ENCODE data around the gene GSG1. TPM values are rescaled to one million over a fixed set of nuclear protein-coding genes. Genes with fewer than 3 reads are reported as not detected.

The GSG1 gene
- total RNA-seq, 1 donor from 2014 or later = not detected

GRCh38 chr12:13148485-13148847, 45.0 kb upstream of the GSG1 start:
- DNase-seq (ENCODE audit: low spot score) = no peak
- Mint-ChIP-seq H3K27ac (ENCODE audit: unreplicated experiment) (no peak overlapping the region), H3K4me1 (ENCODE audit: low read depth) (peaks cover 20% of the 10 kb centered on the region), H3K9me3 (ENCODE audit: low read depth) (peaks cover 5% of the 10 kb centered on the region), H3K4me3 (ENCODE audit: unreplicated experiment) (no peak overlapping the region), H3K36me3 (ENCODE audit: low read depth) (no peaks in the 10 kb centered on the region), H3K27me3 (ENCODE audit: low read depth) (no peaks in the 10 kb centered on the region)
- TF ChIP-seq CTCF (IDR thresholded peaks at IDR 0.05) = no peak

- Mint-ChIP-seq H3K4me1 (ENCODE audit: low read depth) (peaks cover 20% of the 10 kb centered on the region), H3K27me3 (ENCODE audit: low read depth) (no peaks in the 10 kb centered on the region), H3K4me3 (ENCODE audit: unreplicated experiment) (no peak overlapping the region), H3K36me3 (ENCODE audit: low read depth) (no peaks in the 10 kb centered on the region), H3K27ac (ENCODE audit: unreplicated experiment) (no peak overlapping the region), H3K9me3 (ENCODE audit: low read depth) (peaks cover 5% of the 10 kb centered on the region)
- no peak for DNase-seq (ENCODE audit: low spot score)
- TF ChIP-seq CTCF (IDR thresholded peaks at IDR 0.05) = no peak
Observed at GRCh38 chr12:13147688-13148484, 44.4 kb upstream of the GSG1 start.

- no peak for TF ChIP-seq CTCF (IDR thresholded peaks at IDR 0.05)
- H3K27ac Mint-ChIP-seq (ENCODE audit: unreplicated experiment) = no peak overlapping the region
- H3K4me1 Mint-ChIP-seq (ENCODE audit: low read depth) = peaks cover 20% of the 10 kb centered on the region
- H3K4me3 Mint-ChIP-seq (ENCODE audit: unreplicated experiment) = no peak overlapping the region
- no peaks in the 10 kb centered on the region for H3K27me3 Mint-ChIP-seq (ENCODE audit: low read depth)
- H3K9me3 Mint-ChIP-seq (ENCODE audit: low read depth) = peaks cover 3% of the 10 kb centered on the region
- H3K36me3 Mint-ChIP-seq (ENCODE audit: low read depth) = no peaks in the 10 kb centered on the region
- DNase-seq (ENCODE audit: low spot score) = no peak
Observed at GRCh38 chr12:13146336-13146938, 43.0 kb upstream of the GSG1 start.

GRCh38 chr12:13144266-13144828, 40.9 kb upstream of the GSG1 start:
- no peaks in the 10 kb centered on the region for H3K36me3 Mint-ChIP-seq (ENCODE audit: low read depth)
- H3K4me1 Mint-ChIP-seq (ENCODE audit: low read depth) = peaks cover 20% of the 10 kb centered on the region
- H3K27ac Mint-ChIP-seq (ENCODE audit: unreplicated experiment) = no peak overlapping the region

More at GRCh38 chr12:13144266-13144828, 40.9 kb upstream of the GSG1 start:
- no peak for DNase-seq (ENCODE audit: low spot score)
- no peaks in the 10 kb centered on the region for H3K27me3 Mint-ChIP-seq (ENCODE audit: low read depth)
- no peak for TF ChIP-seq CTCF (IDR thresholded peaks at IDR 0.05)
- no peaks in the 10 kb centered on the region for H3K9me3 Mint-ChIP-seq (ENCODE audit: low read depth)
- H3K4me3 Mint-ChIP-seq (ENCODE audit: unreplicated experiment) = no peak overlapping the region

Data from chondrocyte (in vitro differentiated cells).